Fibroblast of villous mesenchyme (primary cell): Measurements from ENCODE around the gene DLG4. TPM values are rescaled to one million over a fixed set of nuclear protein-coding genes. Genes with fewer than 3 reads are reported as not detected.
A peak's percentile ranks its signal among the peaks of the same experiment; 100 is the strongest.
"Not testable (repeated sequence)": the region's sequence is repeated elsewhere in the genome, so short reads cannot be mapped to it uniquely, and the experiment has no call there.

ENCODE experiments used
- DNase-seq: peaks from one replicate; pipeline ENCODE4 v3.0.0-alpha.2; 2010; ENCODE audit warnings: low read depth
- H3K4me3 ChIP-seq: 2 replicates; pipeline ENCODE4 v1.5.1; 2011; ENCODE audit warnings: low read depth, mild to moderate bottlenecking, low read length
- total RNA-seq: library from RNA; depleted of rRNA; stranded (reverse); fragments of >200 nt; gene quantifications from 2 replicates; pipeline ENCODE4 v1.2.3, GENCODE V29; 2012
- TF ChIP-seq, protein P1 (sequence below): IDR thresholded peaks from 2 replicates; pipeline ENCODE4 v1.5.1; 2012; ENCODE audit warnings: low read depth, mild to moderate bottlenecking, low read length; ENCODE audit not compliant: insufficient read depth

Gene DLG4
- total RNA-seq, 1 donor, result 14.2 TPM

DNA sequence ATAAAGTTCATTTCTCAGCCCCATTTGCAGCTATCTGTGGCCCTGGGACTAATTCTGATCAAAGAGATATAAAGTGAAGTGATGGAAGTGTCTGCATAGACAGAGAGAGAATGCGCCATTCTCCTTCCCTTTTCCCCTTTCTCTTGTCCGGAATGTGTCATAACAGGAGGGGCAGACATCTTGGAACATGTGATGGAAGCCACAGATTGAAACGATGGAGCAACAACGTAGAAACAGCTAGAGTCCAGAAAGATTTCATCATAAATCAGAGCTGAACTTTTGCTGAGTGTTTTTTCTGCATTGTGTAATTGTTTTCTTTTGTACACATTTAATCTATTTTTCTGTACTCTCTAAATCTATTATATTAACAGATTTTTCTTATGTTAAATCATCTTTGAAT, 51.8 kb downstream of the DLG4 start:
- peak; percentile 58 for DNase-seq
- no peak overlapping the region for H3K4me3 ChIP-seq
- TF ChIP-seq, protein P1, sequence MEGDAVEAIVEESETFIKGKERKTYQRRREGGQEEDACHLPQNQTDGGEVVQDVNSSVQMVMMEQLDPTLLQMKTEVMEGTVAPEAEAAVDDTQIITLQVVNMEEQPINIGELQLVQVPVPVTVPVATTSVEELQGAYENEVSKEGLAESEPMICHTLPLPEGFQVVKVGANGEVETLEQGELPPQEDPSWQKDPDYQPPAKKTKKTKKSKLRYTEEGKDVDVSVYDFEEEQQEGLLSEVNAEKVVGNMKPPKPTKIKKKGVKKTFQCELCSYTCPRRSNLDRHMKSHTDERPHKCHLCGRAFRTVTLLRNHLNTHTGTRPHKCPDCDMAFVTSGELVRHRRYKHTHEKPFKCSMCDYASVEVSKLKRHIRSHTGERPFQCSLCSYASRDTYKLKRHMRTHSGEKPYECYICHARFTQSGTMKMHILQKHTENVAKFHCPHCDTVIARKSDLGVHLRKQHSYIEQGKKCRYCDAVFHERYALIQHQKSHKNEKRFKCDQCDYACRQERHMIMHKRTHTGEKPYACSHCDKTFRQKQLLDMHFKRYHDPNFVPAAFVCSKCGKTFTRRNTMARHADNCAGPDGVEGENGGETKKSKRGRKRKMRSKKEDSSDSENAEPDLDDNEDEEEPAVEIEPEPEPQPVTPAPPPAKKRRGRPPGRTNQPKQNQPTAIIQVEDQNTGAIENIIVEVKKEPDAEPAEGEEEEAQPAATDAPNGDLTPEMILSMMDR, result no peak

DNA sequence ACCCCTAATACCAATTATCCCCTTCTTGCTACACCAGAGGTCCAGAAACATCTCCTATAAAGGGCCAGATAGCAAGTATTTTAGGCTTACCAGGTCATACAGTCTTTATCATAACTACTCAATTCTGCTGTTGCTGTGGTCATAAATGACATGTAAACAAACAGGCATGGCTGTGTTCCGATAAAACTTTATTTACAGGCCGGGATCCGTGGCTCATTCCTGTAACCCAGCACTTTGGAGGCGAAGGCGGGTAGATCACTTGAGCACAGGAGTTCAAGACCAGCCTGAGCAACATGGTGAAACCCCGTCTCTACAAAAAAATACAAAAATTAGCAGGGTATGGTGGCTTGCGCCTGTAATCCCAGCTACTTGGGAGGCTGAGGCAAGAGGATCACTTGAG, 52.8 kb downstream of the DLG4 start:
- TF ChIP-seq, protein P1, result no peak
- DNase-seq, result no peak
- H3K4me3 ChIP-seq, result no peak overlapping the region

DNA sequence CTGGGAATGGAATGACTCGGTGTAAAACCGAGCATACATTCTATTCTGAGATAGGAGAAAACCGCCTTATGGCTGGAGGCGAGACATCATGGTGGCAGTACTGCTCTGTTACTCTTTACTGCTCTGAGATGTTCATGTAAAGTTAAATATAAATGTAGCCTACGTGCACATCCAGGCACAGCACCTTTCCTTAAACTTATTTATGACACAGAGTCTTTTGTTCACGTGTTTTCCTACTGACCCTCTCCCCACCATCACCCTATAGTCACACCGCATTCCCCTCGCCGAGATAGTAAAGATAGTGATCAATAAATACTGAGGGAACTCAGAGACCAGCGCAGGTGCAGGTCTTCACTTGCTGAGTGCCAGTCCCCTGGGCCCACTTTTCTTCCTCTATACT, 60.1 kb downstream of the DLG4 start:
- not testable (repeated sequence) for DNase-seq, H3K4me3 ChIP-seq

DNA sequence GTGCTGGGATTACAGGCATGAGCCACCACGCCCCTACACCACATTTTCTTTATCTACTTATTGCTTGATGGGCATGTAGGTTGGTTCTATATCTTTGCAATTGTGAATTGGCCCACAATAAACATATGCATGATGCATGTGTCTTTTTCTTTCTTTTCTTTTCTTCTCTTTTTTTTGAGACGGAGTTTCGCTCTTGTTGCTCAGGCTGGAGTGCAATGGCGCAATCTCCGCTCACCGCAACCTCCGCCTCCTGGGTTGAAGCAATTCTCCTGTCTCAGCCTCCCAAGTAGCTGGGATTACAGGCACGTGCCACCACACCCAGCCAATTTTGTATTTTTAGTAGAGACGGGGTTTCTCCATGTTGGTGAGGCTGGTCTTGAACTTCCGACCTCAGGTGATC, 61.2 kb downstream of the DLG4 start:
- DNase-seq, H3K4me3 ChIP-seq: not testable (repeated sequence)

DNA sequence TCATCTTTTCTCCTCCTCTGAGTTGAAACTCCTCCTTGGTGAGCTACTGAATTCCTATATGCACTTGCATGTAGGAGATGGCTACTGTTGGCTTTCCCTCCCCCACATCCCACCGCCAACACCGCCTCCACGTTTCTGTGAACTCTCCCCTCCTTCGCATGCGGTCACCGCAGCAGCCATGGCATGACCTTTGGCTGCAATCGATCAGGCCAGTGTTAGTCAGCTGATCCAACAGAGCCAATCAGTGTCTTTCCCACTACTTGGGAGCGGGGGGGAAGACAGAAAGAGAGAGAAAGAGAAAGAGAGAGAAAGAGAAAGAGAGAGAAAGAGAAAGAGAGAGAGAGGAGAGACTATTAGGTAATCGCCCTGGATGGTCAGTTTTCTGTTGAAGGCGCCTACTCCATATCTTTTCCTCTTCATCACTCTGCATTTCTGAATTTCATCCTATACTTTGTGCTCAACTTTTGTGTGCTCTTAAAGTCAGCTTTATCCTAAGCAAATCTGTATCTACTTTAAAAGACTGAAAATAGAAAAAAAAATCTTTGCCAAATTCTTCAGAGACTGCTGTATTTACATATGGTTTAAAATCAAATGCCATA, 63.2 kb downstream of the DLG4 start:
- TF ChIP-seq, protein P1, result no peak
- no peak for DNase-seq
- no peak overlapping the region for H3K4me3 ChIP-seq

DNA sequence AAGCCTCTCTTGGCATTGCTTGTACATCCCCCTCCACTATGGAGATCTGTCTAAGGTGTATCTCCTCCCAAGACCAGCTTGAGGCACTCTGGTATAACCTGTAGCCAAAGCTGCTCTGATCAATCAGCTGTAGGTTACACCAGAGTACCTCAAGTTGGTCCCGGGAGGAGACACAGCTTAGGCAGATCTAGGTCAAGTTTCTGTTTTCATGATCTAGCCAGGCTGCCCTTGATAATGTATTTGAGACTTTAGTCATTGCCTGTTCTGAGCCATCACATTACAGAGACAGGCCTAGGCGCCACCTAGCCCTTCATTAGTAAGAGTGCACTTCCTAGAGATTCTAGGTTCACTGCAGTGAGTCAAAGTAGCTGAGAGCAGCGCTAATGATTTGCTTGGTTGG, 71.9 kb downstream of the DLG4 start:
- TF ChIP-seq, protein P1, result no peak

DNA sequence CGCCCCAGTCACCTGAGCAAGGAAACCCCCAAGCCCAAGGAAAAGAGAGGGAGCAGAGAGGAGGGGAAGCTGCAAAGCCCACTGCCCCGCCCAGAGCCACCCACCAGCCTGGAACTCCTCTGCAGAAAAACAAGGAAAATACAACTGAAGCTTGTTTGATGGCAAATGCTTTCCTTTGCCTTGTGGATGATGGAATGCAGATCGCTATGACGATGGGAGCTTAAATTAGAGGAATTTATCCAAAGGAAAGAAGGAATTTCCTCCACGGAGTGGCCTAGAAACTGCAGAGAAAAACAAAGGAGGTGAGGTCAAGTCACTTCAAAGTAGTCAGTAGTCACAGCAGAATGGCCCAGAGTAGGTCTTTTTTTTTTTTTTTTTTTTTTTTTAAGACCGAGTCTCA, 73.5 kb downstream of the DLG4 start:
- TF ChIP-seq, protein P1, result no peak
- no peak overlapping the region for H3K4me3 ChIP-seq
- no peak for DNase-seq

More for the DNA sequence above, 71.9 kb downstream of the DLG4 start:
- no peak overlapping the region for H3K4me3 ChIP-seq
- no peak for DNase-seq

DNA sequence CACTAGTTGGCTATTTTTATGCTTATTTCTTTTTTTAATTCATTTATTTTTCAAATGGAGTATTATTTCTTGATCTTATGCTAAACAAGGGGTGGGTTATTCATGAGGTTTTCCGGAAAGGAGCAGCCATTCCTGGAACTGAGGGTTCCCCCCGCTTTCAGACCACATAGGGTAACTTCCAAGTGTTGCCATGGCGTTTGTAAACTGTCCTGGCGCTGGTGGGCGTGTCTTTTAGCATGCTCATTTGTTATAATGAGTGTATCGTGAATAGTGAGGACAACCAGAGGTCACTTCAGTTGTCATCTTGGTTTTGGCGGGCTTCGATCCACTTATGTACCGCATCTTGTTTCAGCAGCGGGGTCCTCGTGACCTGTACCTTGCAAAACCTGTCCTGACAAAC, 75.4 kb downstream of the DLG4 start:
- TF ChIP-seq, protein P1, result no peak
- no peak overlapping the region for H3K4me3 ChIP-seq
- no peak for DNase-seq
